Measurements from ENCODE around the gene BMP4.

GRCh38 chr14:53951243-53951626 lies 5.4 kb downstream of the BMP4 start:
- TF ChIP-seq, protein P1, sequence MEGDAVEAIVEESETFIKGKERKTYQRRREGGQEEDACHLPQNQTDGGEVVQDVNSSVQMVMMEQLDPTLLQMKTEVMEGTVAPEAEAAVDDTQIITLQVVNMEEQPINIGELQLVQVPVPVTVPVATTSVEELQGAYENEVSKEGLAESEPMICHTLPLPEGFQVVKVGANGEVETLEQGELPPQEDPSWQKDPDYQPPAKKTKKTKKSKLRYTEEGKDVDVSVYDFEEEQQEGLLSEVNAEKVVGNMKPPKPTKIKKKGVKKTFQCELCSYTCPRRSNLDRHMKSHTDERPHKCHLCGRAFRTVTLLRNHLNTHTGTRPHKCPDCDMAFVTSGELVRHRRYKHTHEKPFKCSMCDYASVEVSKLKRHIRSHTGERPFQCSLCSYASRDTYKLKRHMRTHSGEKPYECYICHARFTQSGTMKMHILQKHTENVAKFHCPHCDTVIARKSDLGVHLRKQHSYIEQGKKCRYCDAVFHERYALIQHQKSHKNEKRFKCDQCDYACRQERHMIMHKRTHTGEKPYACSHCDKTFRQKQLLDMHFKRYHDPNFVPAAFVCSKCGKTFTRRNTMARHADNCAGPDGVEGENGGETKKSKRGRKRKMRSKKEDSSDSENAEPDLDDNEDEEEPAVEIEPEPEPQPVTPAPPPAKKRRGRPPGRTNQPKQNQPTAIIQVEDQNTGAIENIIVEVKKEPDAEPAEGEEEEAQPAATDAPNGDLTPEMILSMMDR (optimal IDR thresholded peaks at IDR 0.05 in 1 of 3, IDR thresholded peaks at IDR 0.05 in 1 of 3, conservative IDR thresholded peaks at IDR 0.05 in 1 of 3; ENCODE audit: extremely low read depth in 1 of 3, insufficient read depth in 2 of 3, low read length in 3 of 3), result no peak
- no peak for TF ChIP-seq EZH2 (IDR thresholded peaks at IDR 0.05; ENCODE audit: low read length)
